HG02938 (cell line): Measurements from ENCODE around the gene PPM1J.

Source experiments
- ATAC-seq: cut with Tn5 transposase; IDR thresholded peaks from one replicate; pipeline ENCODE4 v1.9.1; 2021; ENCODE audit warnings: mild to moderate bottlenecking, moderate library complexity; ENCODE audit not compliant: unreplicated experiment

The PPM1J gene

DNA sequence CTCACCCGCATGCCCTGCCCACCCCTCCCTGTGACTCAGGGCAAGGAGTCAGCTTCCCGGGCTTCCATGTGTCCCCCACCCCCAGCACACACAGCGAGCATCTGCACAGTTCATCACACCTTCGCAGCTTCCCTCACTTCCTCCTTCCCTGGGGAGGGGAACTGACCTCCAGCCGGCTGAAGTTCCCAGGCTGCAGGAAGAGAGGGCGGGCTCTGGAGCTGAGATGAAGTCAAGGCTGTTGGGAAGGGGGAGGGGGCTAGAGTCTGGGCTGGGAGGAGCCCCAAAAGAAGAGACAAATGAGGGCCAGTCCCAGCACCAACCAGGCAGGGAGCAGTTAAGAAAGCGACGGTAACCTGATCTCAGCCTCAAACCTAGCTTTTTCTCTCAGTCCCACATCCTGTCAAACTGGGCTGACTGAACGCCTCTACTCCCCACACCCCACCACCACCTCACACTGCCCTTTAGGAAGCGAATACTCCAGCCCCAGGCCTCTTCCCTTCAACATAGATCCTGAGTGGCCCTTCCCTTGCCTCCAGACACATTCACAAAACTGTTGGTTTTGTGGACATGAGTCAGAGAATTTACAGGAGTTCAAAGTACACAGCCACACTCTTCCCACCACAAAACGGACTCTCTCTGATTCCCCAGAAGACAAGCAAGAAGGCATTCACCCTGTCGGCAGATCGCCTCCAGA lies 10.1 kb downstream of the PPM1J start:
- peak; percentile 59 for ATAC-seq

DNA sequence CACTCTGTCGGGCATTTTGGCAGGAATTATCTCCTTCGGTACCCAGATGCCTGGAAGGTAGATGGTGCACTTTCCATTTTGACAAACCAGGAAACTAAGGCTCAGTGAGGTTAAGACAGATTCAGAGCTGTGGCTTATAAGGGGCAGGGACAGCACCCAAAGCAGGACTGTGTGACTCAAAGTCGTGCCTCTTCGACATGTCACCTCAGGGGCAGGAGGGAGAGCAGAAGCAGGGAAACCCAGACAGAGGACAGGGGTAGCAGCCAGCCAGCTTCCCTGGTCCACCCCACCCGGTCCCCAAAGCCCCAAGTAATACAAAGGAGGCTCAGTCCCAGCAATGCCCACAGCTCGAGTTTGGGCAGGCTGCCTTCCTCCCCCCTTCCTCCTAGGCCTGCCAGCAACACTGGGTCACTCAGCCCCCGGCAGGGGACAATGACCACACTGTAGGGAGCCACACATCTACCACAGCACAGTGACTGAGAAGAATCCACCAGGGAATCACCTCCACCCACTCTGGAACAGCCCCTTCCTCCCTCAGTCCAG lies 10.7 kb downstream of the PPM1J start:
- no peak for ATAC-seq

DNA sequence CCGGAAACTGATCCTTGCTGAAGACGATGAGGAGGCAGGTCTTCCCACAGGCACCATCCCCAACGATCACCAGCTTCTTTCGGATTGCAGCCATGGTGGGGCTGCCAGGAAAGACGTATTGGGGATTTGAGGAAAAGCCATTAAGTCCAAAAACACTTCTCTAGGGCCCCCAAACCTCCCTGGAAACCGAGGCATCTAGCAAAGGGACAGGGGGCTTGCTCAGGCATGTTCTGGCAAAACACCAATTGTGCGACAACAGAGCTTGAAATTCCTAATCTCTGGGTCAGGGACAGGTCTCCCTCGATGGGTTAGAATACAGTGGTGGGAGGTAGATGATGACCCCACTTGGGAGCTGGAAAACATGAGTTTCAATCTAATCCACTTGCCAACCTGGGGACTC lies 11.4 kb downstream of the PPM1J start:
- ATAC-seq, result no peak

DNA sequence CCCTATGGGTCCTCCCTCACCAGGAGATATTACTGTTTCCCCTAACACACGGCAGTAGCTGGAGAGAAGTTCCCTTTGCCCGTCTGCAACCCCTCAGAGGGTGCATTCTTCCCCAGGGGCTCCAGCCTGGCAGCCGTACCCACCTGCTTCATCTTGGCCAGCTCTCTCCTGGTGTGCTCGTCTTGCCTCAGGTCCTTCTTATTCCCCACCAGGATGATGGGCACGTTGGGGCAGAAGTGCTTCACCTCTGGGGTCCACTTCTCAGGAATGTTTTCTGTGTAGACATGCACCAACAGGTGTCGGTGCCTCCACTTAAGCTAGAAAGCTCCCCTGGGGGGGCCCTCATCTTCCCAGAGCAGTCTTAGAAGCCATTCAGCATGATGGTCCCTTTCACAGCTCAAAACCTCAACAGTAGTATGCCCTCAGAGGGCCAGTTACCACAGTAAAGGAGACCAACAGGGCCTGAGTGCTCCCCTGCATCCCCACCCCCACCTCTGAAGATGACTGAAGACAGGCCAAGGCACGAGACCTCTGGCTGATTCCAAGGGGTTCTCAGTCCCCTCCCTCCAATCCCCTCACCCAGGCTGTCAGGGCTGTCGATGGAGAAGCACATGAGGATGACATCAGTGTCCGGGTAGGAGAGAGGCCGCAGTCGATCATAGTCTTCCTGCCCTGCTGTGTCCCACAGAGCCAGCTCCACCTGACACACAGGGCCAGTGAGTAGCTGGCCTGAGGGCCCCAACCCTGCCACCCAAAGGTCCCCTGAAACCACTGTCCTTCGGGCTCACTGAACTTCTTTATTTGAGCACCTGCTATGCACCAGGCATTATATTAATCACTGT lies 12.5 kb downstream of the PPM1J start:
- no peak for ATAC-seq

DNA sequence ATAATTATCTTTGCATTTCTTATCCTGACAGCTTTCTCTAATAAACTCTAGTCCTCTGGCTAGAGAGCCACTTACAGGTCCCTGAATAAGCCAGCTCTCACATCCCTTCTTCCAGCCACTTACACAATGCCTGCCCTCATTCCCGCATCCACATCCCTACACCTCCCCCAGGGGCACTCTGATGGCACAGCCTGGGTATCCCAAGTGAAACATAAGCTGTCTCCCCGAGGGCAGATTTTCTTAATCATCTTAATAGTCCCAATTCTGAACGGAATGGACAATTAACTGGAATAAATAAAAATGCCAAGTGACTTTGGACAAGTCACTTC lies 13.1 kb downstream of the PPM1J start:
- ATAC-seq, result no peak

DNA sequence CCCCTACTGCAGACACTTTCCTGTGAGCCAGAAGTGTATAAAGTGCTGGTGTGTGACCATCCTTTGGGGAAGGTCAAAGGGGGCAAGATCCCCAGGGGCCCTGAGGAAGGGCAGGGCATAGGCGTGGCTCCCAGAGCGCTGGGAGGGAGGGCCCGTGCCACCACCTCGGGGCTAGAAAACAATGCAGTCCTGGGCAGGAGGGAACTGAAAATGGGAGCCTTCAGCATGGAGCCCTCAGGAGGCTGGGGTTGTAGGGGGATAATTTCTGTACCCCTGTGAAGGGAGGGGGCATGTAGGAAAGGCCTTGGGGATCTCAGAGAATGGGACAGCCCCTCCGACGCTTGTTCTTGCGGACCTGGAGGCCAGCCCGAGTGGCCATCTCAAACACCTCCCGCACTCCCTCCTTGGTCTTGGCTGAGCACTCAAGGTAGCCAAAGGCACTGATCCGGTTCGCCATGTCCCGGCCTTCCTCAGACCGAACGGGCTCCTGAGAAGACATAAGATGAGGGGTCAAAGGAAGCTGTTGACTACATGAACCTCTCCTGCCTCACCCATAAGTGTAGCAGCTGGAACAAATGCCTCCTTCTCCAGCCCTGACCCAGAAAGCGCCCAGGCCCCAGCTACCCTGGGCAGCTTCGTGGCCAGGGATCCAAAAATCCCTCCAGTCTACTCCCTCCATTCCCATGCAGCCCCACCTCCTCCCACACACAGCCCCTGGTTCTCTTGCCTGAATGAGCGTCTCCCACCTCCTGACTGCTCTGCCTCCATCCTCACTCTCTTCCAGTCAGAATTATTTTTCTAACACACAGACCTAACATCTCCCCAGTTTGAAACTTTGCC lies 13.7 kb downstream of the PPM1J start:
- ATAC-seq, result no peak

DNA sequence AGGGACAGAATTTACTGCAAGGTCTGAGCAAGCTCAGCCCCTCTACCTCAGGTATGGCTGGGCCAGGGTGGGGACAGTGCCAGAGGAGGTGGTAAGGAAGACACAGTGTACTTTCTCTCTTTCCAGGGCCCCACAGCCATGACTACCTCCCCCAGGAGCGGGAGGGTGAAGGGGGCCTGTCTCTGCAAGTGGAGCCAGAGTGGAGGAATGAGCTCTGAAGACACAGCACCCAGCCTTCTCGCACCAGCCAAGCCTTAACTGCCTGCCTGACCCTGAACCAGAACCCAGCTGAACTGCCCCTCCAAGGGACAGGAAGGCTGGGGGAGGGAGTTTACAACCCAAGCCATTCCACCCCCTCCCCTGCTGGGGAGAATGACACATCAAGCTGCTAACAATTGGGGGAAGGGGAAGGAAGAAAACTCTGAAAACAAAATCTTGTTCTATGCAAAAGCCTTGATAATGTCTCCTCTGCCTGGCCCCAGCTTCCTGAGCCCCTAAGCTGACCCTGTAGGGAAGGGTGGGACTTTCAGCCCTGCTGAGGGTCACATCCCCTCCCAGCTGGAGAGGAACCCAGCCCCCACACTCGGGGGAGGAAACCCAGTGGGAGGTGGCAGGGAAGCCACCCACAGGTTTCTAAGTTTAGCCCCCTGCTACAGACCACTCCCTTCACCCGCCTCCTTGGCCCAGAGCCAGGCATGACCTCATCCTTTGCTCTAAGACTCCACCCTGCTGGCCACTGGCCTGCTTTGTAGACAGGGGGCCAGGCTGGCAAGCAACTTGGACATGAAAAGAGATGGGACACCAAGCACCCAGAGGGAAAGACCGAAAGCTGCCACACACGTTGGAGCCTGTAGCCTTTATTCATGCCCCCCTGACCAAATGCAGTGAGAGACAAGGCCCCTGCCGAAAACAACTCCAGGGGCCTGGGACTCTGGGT lies 14.6 kb downstream of the PPM1J start:
- ATAC-seq, result peak; percentile 37

DNA sequence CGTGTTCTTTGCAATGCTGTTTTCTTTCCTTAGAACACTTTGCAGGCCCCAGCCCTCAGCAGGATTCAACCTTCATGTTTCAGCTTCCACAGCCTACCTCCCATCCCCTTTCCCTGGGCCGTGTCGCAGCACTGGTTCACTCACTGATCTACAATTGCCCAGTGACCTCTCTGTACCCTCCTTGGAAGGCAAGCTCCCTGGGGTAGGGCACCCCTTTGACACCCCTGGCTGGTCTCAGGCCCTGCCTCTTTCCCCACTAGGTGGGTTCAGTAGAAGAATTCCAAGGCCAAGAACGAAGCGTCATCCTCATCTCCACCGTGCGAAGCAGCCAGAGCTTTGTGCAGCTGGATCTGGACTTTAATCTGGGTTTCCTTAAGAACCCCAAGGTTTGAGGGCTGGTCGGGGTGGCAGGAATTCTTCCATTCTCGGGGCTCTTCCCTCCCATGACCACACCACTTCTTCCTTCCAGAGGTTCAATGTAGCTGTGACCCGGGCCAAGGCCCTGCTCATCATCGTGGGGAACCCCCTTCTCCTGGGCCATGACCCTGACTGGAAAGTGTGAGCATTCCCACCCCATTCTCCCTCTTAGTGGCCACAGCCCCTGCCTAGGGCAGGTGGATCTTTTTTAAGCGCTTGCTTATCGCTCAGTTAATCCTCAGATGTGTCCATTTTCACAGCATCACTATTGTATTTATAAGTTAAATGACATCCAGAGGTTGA lies 15.5 kb downstream of the PPM1J start:
- ATAC-seq, result no peak

DNA sequence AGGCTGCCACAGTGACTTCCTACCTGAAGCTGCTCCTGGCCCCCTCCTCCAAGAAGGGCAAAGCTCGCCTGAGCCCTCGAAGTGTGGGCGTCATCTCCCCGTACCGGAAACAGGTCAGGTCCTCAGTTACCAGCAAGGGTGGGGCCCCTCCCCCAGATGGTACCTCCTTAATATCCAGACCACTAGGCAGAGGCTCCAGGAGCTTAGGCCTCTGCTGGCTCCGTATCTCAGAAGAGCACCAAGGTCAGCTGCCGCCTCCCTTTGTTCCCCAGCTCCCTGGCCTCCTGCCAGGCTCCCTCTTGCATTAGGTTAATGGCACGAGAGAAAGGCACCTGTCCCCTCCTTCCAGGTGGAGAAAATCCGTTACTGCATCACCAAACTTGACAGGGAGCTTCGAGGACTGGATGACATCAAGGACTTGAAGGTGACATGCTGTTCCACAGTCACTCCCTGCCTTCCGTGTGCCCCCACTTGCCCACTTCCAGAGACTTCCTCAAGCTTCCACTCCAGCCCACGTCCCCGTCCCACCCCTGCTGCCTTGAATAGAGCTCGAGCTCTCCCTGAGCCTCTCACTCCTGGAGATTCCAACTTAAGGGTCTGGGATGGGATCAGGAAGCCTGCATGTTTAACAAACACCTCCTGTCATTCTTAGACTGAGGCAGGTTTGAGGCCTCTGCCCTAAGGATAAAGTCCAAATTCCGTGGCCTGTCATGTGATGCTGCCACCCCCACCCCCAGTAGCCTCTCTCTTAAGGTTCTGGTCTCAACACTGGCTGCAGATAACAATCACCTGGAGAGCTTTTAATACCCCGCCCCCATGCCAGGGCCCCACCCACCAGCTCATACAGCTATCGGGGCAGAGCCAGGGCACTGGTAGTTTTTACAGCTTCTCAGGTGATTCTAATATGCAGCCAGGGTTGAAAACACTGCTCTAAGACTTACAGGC lies 16.5 kb downstream of the PPM1J start:
- no peak for ATAC-seq

DNA sequence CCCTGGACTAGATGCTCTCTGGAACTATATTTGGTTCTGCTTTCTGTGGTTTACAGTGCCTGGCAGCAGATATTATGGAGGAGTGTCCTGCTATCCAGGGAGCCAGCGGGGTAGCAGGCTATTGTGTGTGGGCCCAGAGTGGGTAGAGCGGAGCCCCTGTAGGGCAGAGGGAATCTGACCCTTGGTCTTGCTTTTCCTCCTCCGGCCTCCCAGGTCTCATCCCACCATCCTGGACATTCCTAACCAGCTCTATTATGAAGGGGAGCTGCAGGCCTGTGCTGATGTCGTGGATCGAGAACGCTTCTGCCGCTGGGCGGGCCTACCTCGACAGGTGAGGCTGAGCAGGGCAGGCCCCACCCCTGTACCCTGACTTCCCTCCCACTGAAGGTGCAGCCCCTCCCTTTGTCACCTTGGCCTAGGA lies 17.3 kb downstream of the PPM1J start:
- no peak for ATAC-seq

DNA sequence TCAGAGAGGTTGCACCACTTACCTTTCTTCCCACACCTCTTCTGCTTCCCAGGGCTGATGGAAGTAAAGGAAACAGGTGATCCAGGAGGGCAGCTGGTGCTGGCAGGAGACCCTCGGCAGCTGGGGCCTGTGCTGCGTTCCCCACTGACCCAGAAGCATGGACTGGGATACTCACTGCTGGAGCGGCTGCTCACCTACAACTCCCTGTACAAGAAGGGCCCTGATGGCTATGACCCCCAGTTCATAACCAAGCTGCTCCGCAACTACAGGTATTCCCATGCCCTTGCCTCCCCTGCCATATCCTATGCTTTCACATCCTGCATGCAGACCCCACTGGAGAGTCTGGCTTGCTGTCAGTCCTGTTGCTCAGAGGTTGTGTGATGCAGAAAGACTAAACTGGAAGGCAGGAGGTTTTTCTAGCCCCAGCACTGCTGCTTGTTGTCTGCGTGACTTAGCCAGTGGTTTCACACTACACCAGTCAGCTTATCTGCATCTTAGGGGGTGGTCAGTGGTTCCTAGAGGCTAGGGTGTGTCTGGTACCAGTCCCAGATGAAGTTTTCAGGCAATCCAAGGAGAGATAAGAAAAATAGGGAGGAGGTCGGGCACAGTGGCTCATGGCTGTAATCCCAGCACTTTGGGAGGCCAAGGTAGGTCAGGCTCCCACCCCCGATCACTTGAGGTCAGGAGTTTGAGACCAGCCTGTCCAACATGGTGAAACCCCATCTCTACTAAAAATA lies 18.4 kb downstream of the PPM1J start:
- no peak for ATAC-seq

DNA sequence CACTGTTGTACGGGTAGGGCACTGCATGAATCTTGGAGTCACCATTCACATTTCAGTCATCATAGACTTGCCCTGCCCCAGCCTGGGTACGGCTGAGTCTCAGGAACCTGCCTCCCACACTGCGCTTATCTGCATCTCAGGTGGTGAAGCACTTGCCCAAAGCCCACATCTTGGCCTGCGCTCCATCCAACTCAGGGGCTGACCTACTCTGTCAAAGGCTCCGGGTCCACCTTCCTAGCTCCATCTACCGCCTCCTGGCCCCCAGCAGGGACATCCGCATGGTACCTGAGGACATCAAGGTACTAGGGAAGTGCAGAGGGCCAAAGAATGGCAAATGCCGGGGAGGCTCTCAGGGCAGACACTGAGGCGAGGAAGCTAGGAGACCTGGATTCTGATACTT lies 19.9 kb downstream of the PPM1J start:
- no peak for ATAC-seq

DNA sequence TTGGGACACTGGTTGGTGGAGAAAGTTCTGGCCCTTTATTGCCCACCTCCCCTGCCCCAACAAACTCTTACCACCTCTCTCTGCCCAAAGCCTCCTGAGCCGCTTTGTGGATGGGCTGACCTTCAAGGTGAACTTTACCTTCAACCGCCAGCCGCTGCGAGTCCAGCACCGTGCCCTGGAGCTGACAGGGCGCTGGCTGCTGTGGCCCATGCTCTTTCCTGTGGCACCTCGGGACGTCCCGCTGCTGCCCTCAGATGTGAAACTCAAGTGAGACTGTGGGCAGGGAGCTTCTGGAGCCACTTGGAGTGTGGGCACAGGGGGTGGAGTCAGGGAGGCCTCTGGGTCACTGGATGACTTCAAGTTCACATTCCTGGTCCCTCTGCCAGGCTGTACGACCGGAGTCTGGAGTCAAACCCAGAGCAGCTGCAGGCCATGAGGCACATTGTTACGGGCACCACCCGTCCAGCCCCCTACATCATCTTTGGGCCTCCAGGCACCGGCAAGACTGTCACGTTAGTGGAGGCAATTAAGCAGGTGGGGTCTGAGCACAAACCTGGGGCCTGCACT lies 20.7 kb downstream of the PPM1J start:
- ATAC-seq, result no peak

DNA sequence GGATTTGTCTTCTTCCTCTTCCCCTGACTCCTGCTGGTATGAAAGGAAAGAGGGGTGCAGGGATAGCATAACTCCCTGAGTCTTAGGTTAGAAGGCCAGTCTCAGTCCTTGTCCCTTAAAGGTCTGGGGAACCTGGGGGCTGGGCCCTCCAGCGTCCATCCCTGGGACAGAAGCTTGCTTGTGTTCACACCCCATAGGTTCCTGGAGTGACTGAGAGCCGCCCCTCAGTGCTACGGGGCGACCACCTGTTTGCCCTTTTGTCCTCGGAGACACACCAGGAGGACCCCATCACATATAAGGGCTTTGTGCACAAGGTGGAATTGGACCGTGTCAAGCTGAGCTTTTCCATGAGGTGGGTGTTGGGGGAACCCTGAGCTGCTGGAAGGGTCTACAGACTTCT lies 21.3 kb downstream of the PPM1J start:
- ATAC-seq, result no peak

DNA sequence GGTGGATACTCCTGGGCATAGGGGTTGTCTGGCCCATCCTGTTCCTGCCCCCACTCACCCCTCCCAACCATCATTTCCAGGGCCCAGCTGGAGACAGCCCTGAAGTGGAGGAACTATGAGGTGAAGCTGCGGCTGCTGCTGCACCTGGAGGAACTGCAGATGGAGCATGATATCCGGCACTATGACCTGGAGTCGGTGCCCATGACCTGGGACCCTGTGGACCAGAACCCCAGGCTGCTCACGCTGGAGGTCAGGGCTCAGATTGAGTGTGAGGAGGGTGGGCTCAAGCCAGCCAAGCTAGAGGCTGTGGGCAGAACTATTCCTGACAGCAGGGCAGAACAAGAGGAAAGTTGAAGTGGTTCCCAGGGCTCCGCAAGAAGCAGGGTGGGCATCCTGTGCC lies 22.5 kb downstream of the PPM1J start:
- no peak for ATAC-seq

DNA sequence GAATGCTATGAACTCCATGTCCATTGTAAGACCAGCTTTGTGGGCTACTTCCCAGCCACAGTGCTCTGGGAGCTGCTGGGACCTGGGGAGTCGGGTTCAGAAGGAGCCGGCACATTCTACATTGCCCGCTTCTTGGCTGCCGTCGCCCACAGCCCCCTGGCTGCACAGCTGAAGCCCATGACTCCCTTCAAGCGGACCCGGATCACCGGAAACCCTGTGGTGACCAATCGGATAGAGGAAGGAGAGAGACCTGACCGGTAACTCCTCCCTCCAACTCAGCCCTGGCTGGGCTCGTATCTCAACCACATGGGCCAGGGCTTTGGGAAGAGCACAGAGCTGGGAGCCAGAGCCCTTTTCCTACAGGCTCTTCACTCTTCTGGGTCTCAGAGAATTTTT lies 25.3 kb downstream of the PPM1J start:
- ATAC-seq, result no peak

DNA sequence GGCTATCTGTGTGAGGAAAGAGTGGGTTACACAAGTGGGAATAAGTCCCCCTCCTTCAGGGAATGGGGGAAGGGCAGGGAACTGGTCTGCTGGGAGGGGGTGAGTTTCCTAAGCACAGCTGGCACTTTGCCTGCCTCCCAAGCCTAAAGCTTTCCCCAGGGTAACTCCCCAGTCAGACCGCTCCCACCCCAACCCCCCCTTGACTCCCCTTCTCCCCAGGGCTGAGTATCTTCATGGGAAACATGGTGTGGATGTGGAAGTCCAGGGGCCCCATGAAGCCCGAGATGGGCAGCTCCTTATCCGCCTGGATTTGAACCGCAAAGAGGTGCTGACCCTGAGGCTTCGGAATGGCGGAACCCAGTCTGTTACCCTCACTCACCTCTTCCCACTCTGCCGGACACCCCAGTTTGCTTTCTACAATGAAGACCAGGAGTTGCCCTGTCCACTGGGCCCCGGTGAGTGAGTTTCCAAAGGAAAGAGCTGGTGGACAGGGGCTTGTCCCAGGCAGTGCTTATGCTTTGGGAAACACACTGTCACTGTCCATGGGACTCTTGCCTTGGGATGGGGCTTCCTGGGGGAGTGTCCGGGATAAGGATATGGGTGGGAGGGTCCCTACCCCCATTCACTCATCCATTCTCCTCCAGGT lies 25.8 kb downstream of the PPM1J start:
- no peak for ATAC-seq
